Suppressor macrophage treated with lipopolysaccharide for 4 hours (primary cell): ENCODE measurements around the gene CHRM2.

ENCODE experiments used
- DNase-seq: peaks from one replicate; pipeline ENCODE4 v3.0.0-alpha.2; 2020

CHRM2 gene

GRCh38 chr7:136897676-136898075, 29.2 kb downstream of the CHRM2 start:
- DNase-seq: no peak

- no peak for DNase-seq
Observed at GRCh38 chr7:136900005-136900404, 31.6 kb downstream of the CHRM2 start.

GRCh38 chr7:136910771-136911170, 42.3 kb downstream of the CHRM2 start:
- DNase-seq: no peak

GRCh38 chr7:136911344-136911743, 42.9 kb downstream of the CHRM2 start:
- DNase-seq: no peak

- DNase-seq: no peak
Observed at GRCh38 chr7:136912339-136912738, 43.9 kb downstream of the CHRM2 start.

- no peak for DNase-seq
Observed at GRCh38 chr7:136914016-136914415, 45.6 kb downstream of the CHRM2 start.

- no peak for DNase-seq
Observed at GRCh38 chr7:136919820-136920219, 51.4 kb downstream of the CHRM2 start.

- no peak for DNase-seq
Observed at GRCh38 chr7:136923111-136923667, 54.7 kb downstream of the CHRM2 start.

- no peak for DNase-seq
Observed at GRCh38 chr7:136925044-136925443, 56.6 kb downstream of the CHRM2 start.

- no peak for DNase-seq
Observed at GRCh38 chr7:136925556-136925955, 57.1 kb downstream of the CHRM2 start.

GRCh38 chr7:136931169-136931867, 62.9 kb downstream of the CHRM2 start:
- no peak for DNase-seq

GRCh38 chr7:136937436-136937835, 69.0 kb downstream of the CHRM2 start:
- DNase-seq: no peak

GRCh38 chr7:136938476-136938875, 70.0 kb downstream of the CHRM2 start:
- DNase-seq: no peak

- DNase-seq: no peak
Observed at GRCh38 chr7:136940122-136940521, 71.7 kb downstream of the CHRM2 start.

- DNase-seq: no peak
Observed at GRCh38 chr7:136940917-136941316, 72.5 kb downstream of the CHRM2 start.

- no peak for DNase-seq
Observed at GRCh38 chr7:136941816-136942215, 73.4 kb downstream of the CHRM2 start.

- no peak for DNase-seq
Observed at GRCh38 chr7:136942401-136942800, 73.9 kb downstream of the CHRM2 start.

- no peak for DNase-seq
Observed at GRCh38 chr7:136942994-136943393, 74.5 kb downstream of the CHRM2 start.

GRCh38 chr7:136947347-136947746, 78.9 kb downstream of the CHRM2 start:
- no peak for DNase-seq

GRCh38 chr7:136950331-136950730, 81.9 kb downstream of the CHRM2 start:
- no peak for DNase-seq

- no peak for DNase-seq
Observed at GRCh38 chr7:136953386-136953785, 84.9 kb downstream of the CHRM2 start.

- DNase-seq: no peak
Observed at GRCh38 chr7:136956232-136956631, 87.8 kb downstream of the CHRM2 start.

GRCh38 chr7:136956671-136957070, 88.2 kb downstream of the CHRM2 start:
- no peak for DNase-seq

- DNase-seq: no peak
Observed at GRCh38 chr7:136957391-136957790, 88.9 kb downstream of the CHRM2 start.

GRCh38 chr7:136958016-136958415, 89.6 kb downstream of the CHRM2 start:
- DNase-seq: no peak
